OCI-LY7 (cell line): Measurements from ENCODE around the gene UCK2. TPM values are rescaled to one million over a fixed set of nuclear protein-coding genes. Genes with fewer than 3 reads are reported as not detected.

Source experiments
- BruUV-seq: library from RNA; stranded (reverse); fragments of 400-500 nt; replicated peaks from 2 replicates; lab custom pipeline; 2021; lab: Mats Ljungman, UMichigan
- CTCF ChIA-PET: fragments of 300-600 bp; sonication (Branson Sonifier 250); formaldehyde crosslinking; loops from one replicate; lab custom pipeline; 2022; ENCODE audit warnings: antibody characterized with exemption; ENCODE audit not compliant: unreplicated experiment; lab: Charles Lee
- POLR2A ChIA-PET: fragments of 300-600 bp; sonication (Branson Sonifier 250); formaldehyde crosslinking; loops from one replicate; lab custom pipeline; 2022; ENCODE audit warnings: antibody characterized with exemption; lab: Charles Lee
- DNase-seq: peaks from one replicate; pipeline ENCODE4 v3.0.0-alpha.2; 2015; ENCODE audit warnings: low spot score
- H2AFZ ChIP-seq: fragments of 200-600 bp; sonication (generic), shearing (Covaris generic); 2 replicates; pipeline ENCODE4 v1.6.1; 2014; ENCODE audit warnings: mild to moderate bottlenecking, antibody characterized with exemption, low read length, moderate library complexity
- H3K27ac ChIP-seq: fragments of 200-600 bp; sonication (generic); 2 replicates; pipeline ENCODE4 v1.5.1; 2014; ENCODE audit warnings: mixed run types, low read depth, mild to moderate bottlenecking, moderate library complexity, low read length, inconsistent platforms; ENCODE audit not compliant: poor library complexity, severe bottlenecking
- H3K36me3 ChIP-seq: fragments of 200-600 bp; sonication (generic); 2 replicates; pipeline ENCODE4 v1.6.1; 2014; ENCODE audit warnings: mild to moderate bottlenecking, antibody characterized with exemption, low read length, moderate library complexity, mixed read lengths; ENCODE audit not compliant: insufficient read depth
- H3K4me1 ChIP-seq: fragments of 200-600 bp; sonication (generic); 2 replicates; pipeline ENCODE4 v1.5.1; 2014; ENCODE audit warnings: mild to moderate bottlenecking, low read length; ENCODE audit not compliant: insufficient read depth, poor library complexity, severe bottlenecking
- H3K4me2 ChIP-seq: fragments of 200-600 bp; sonication (generic); 2 replicates; pipeline ENCODE4 v1.6.1; 2014; ENCODE audit warnings: mild to moderate bottlenecking, low read length
- H3K4me3 ChIP-seq: fragments of 200-600 bp; sonication (generic); 2 replicates; pipeline ENCODE4 v1.5.1; 2014; ENCODE audit warnings: mild to moderate bottlenecking, low read depth, low read length; ENCODE audit not compliant: poor library complexity, severe bottlenecking
- H3K79me2 ChIP-seq: fragments of 200-600 bp; sonication (generic); 2 replicates; pipeline ENCODE4 v1.6.1; 2016; ENCODE audit warnings: low read depth, mild to moderate bottlenecking, low read length, moderate library complexity, mixed read lengths; ENCODE audit not compliant: insufficient read depth
- H3K9me2 ChIP-seq: fragments of 200-600 bp; sonication (generic); 2 replicates; pipeline ENCODE4 v1.6.1; 2016; ENCODE audit warnings: mild to moderate bottlenecking, low read length, mixed read lengths; ENCODE audit not compliant: insufficient read depth
- H3K9me3 ChIP-seq: fragments of 200-600 bp; sonication (generic); 2 replicates; pipeline ENCODE4 v1.6.1; 2014; ENCODE audit warnings: mild to moderate bottlenecking, mixed run types, low read length, mixed read lengths
- H4K20me1 ChIP-seq: fragments of 200-600 bp; sonication (generic); 2 replicates; pipeline ENCODE4 v1.6.1; 2014; ENCODE audit warnings: mild to moderate bottlenecking, antibody characterized with exemption, low read length, moderate library complexity, mixed read lengths; ENCODE audit not compliant: insufficient read depth
- CTCF ChIP-seq: fragments of 200-600 bp; sonication (generic); conservative IDR thresholded peaks from 2 replicates; pipeline ENCODE4 v1.5.1; 2014; ENCODE audit warnings: mild to moderate bottlenecking, antibody characterized with exemption, low read length, moderate library complexity, mixed read lengths
- EZH2phosphoT487 ChIP-seq: fragments of 200-600 bp; sonication (generic); IDR thresholded peaks from 2 replicates; pipeline ENCODE4 v1.6.1; 2018; ENCODE audit warnings: low read depth, borderline replicate concordance, mild to moderate bottlenecking, mixed run types, antibody characterized with exemption, low read length, moderate library complexity, mixed read lengths
- intact Hi-C: fragments of 100-400 bp; cut with micrococcal nuclease; formaldehyde crosslinking; loops from one replicate; pipeline ENCODE4 v1.10.0; 2022; ENCODE audit not compliant: unreplicated experiment
- total RNA-seq, 2 experiments: library from RNA; depleted of rRNA in 1 of 2; stranded (reverse); fragments of >200 nt in 1 of 2; shearing (Covaris generic) in 1 of 2; gene quantifications; 2 replicates each; pipeline ENCODE4 v1.2.3, GENCODE V29; 2014 to 2022

The UCK2 gene
- total RNA-seq, 2 experiments from 2014 or later, result 66.0 to 75.8 TPM

DNA sequence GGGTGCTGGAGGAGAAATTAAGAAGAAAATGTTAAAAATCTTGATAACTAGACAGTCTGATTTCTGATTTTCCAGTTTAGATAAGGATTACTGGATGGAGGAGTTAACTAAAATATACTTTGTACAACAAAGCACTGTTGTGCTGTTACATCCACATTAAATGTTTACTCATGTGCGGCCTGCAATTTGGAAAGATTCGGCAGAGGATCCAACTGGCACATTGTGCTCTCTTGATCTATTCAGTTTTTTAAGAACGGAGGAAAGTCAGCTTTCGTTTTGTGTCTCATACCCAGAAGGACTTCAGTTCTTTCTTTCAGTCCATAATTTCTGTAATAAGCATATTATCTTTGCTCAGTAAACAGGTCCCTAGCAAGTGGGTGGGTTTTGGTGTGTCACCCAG is 52.5 kb downstream of the UCK2 start:
- no peak for TF ChIP-seq CTCF
- no peak for TF ChIP-seq EZH2phosphoT487

GRCh38 chr1:165880993-165881392 is 53.6 kb downstream of the UCK2 start:
- TF ChIP-seq CTCF, result no peak
- TF ChIP-seq EZH2phosphoT487, result no peak

More for the DNA sequence above, 52.5 kb downstream of the UCK2 start:
- no peak overlapping the region for H2AFZ ChIP-seq
- intact Hi-C loops, result no loop called here
- H3K79me2 ChIP-seq, result peaks cover 52% of the 10 kb centered on the region
- no peaks in the 10 kb centered on the region for H3K9me2 ChIP-seq
- H4K20me1 ChIP-seq, result peaks cover 14% of the 10 kb centered on the region; the same call in 1 of the 2 replicates
- H3K27ac ChIP-seq, result no peak overlapping the region
- no peak overlapping the region for H3K4me2 ChIP-seq
- BruUV-seq, result no TSS peak
- DNase-seq, result no peak
- ChIA-PET CTCF (no interaction called here), POLR2A (no interaction called here)
- H3K9me3 ChIP-seq, result peaks cover 7% of the 10 kb centered on the region; the same call in 1 of the 2 replicates
- H3K4me1 ChIP-seq, result peaks cover 20% of the 10 kb centered on the region
- H3K4me3 ChIP-seq, result no peak overlapping the region
- H3K36me3 ChIP-seq, result peaks cover 25% of the 10 kb centered on the region

GRCh38 chr1:165882168-165882837 is 54.9 kb downstream of the UCK2 start:
- POLR2A ChIA-PET, result interaction anchor here (1.0 kb wide), 1 partner anchor 15 kb away, joined by 3 read pairs; no protein-coding TSS in a partner anchor
- no peak overlapping the region for H3K4me3 ChIP-seq
- no peak overlapping the region for H2AFZ ChIP-seq
- intact Hi-C loops, result no loop called here
- TF ChIP-seq EZH2phosphoT487, result no peak
- no peak for TF ChIP-seq CTCF
- H3K36me3 ChIP-seq, result peaks cover 18% of the 10 kb centered on the region
- H3K4me1 ChIP-seq, result peaks cover 25% of the 10 kb centered on the region
- no peak for DNase-seq
- no peak overlapping the region for H3K27ac ChIP-seq
- BruUV-seq, result no TSS peak
- no peak overlapping the region for H3K4me2 ChIP-seq
- CTCF ChIA-PET, result no interaction called here
- peaks cover 14% of the 10 kb centered on the region; the same call in 1 of the 2 replicates for H4K20me1 ChIP-seq
- no peaks in the 10 kb centered on the region for H3K9me2 ChIP-seq
- H3K79me2 ChIP-seq, result peaks cover 57% of the 10 kb centered on the region
- H3K9me3 ChIP-seq, result peaks cover 5% of the 10 kb centered on the region; the same call in 1 of the 2 replicates

More at GRCh38 chr1:165880993-165881392, 53.6 kb downstream of the UCK2 start:
- Histone ChIP-seq H3K27ac (no peak overlapping the region), H3K36me3 (peaks cover 23% of the 10 kb centered on the region), H3K4me3 (no peak overlapping the region), H3K9me3 (peaks cover 7% of the 10 kb centered on the region; the same call in 1 of the 2 replicates), H3K9me2 (no peaks in the 10 kb centered on the region), H3K79me2 (peaks cover 62% of the 10 kb centered on the region), H3K4me2 (no peak overlapping the region), H2AFZ (no peak overlapping the region), H4K20me1 (peaks cover 14% of the 10 kb centered on the region; the same call in 1 of the 2 replicates), H3K4me1 (peaks cover 26% of the 10 kb centered on the region)
- no peak for DNase-seq
- CTCF ChIA-PET, result no interaction called here
- intact Hi-C loops, result no loop called here
- POLR2A ChIA-PET, result interaction anchor here (0.9 kb wide), 1 partner anchor 9 kb away, joined by 3 read pairs; no protein-coding TSS in a partner anchor
- no TSS peak for BruUV-seq
